HG03097 (cell line): ENCODE results near the gene SMIM9.
"Not testable (repeated sequence)": the region's sequence is repeated elsewhere in the genome, so short reads cannot be mapped to it uniquely, and the experiment has no call there.

Experiments used
- ATAC-seq: cut with Tn5 transposase; IDR thresholded peaks from one replicate; pipeline ENCODE4 v1.9.1; 2021; ENCODE audit not compliant: unreplicated experiment, low FRiP score

The SMIM9 gene

DNA sequence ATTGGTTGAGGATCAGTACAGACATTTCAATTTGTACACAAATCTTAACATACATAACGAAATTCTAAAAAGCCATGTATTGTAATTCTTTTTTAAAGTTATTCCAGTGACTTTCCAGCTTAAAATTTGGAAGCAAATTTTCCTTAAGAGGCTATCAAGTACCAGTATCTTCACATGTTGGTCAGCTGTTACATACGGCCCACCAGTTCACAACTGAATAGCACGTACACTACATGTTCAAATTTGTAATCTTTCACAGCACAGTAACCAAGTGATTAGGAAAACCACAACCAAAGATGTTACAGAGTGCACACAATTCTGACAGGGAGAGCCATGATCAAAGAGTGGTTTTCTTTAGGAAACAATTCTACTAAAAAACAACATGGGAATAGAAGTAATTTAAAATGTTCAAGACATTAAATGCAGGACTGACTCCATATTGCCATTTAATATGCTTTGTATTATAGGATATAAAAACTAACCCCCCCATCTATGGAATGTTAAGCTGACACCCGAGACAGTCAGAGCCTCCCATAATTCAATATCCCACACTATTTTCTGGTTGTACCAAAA, 18.1 kb downstream of the SMIM9 start:
- not testable (repeated sequence) for ATAC-seq

- ATAC-seq: no peak
Observed at GRCh38 chrX:154815274-154815818, 19.1 kb downstream of the SMIM9 start.

GRCh38 chrX:154813801-154814200, 20.7 kb downstream of the SMIM9 start:
- no peak for ATAC-seq

GRCh38 chrX:154812341-154813101, 21.9 kb downstream of the SMIM9 start:
- ATAC-seq: no peak

- ATAC-seq: no peak
Observed at GRCh38 chrX:154809939-154810665, 24.4 kb downstream of the SMIM9 start.

- no peak for ATAC-seq
Observed at GRCh38 chrX:154806837-154807501, 27.5 kb downstream of the SMIM9 start.

- no peak for ATAC-seq
Observed at GRCh38 chrX:154805696-154806091, 28.8 kb downstream of the SMIM9 start.

- peak; percentile 77 for ATAC-seq
Observed at GRCh38 chrX:154804957-154805695, 29.3 kb downstream of the SMIM9 start, which contains the start of gene MPP1. Gene MPP1, minus strand, starts transcription at chrX:154805485. Its CDS starts 112 bp downstream, at chrX:154805373.

GRCh38 chrX:154804261-154804956, 30.1 kb downstream of the SMIM9 start:
- ATAC-seq: no peak

DNA sequence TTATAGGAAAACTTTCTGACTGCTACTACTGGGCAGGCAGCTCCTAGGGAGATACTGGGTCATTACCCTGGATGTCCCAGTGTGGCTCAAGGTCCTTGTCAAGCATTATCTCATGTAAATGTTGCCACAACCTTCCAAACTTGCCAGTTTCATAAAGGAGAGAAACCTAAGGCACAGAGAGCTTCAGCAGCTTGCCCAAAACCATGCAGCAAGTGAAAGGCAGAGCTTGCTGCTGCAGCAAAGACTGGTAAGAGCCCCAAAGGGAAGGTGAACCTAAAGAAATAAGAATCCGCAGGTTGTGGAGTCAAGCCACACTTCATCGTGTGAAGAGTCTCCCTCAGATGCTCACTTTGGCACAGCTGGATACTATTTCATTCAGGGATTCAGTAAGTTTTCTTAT, 31.5 kb downstream of the SMIM9 start:
- no peak for ATAC-seq

DNA sequence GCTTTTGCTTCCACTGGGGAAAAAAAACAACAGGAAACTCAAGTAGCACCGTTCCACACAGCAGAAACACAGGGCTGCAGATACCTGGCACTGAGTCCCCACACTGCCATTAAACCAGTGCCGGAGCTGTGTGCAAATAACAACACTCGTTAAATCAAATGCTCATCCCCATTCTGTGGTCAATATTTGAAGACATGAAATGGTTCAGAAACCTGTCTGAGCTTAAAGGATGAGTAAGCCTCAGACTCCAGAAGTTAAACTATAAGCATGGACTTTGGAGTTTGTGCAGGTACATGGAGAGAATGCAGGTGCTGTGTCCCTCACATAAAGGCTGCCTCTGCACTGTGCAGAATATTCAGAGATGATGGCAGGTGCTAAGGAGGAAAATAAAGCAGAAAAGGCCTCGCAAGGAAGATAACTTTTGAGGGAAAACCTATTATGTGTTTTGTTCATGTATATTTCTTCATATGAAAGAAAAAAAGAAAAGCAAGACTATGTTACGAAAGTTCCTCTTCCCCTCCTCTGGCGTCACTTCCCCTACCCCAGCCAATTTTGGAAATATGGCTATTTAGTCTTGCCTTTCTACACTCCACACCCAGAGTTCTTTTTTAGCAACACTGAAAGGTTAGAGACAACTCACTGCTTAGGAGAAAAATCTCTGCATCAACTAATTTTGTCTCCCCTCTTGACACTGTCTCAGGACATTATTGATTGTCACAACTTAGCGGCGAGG, 33.8 kb downstream of the SMIM9 start:
- no peak for ATAC-seq

- no peak for ATAC-seq
Observed at GRCh38 chrX:154799556-154800348, 34.7 kb downstream of the SMIM9 start.

DNA sequence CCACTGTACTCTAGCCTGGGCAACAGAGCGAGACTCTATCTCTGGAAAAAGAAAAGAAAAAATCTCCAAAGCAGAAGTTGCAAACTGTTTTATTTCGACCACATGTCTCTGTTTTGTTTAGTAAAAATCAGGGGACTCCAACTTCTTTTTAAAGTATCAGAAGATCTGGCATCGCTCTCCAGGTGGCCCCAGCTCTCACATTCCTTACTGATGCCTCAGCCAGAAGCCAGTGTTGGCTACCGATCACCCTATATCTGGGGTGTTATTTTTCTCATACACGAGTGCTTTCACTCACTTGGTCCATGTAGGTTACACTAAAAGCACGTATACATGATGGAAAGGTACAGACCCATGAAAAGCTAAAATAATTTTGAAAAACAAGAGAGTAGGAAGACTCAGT, 37.5 kb downstream of the SMIM9 start:
- ATAC-seq: no peak

DNA sequence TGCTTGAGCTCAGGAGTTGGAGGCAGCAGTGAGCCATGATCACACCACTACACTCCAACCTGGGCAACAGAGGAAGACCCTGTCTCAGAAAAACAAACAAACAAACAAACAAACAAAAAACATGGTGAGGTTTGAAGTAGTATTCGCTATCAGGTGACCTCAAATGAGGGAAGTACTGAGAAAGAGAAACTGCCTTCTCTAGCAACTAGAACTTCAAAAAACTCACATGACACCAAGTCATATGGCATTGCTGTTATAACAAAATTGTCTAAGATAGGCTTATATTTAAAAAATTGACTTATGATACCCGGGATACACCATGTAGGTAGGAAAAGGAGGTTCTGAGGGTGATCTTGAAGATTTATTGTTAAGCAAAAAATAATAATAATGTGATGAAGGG, 39.4 kb downstream of the SMIM9 start:
- no peak for ATAC-seq

GRCh38 chrX:154793084-154793795, 41.2 kb downstream of the SMIM9 start:
- ATAC-seq: no peak

GRCh38 chrX:154791939-154792338, 42.5 kb downstream of the SMIM9 start:
- ATAC-seq: no peak

GRCh38 chrX:154791467-154791866, 43.0 kb downstream of the SMIM9 start:
- no peak for ATAC-seq
